GM21529 (cell line): ENCODE data around the gene RAD21L1.

Source experiments
- ATAC-seq: cut with Tn5 transposase; IDR thresholded peaks from one replicate; pipeline ENCODE4 v1.9.1; 2021; ENCODE audit not compliant: unreplicated experiment

Gene RAD21L1

GRCh38 chr20:1225783-1226654, at the start of gene RAD21L1:
Gene RAD21L1, plus strand, starts transcription at chr20:1226044. Its CDS starts 2,410 bp downstream, at chr20:1228454.
- ATAC-seq = no peak

- no peak for ATAC-seq
These were observed 48.2 kb upstream of the RAD21L1 start for GRCh38 chr20:1177680-1178079.

GRCh38 chr20:1178103-1178502, 47.7 kb upstream of the RAD21L1 start:
- ATAC-seq = no peak

GRCh38 chr20:1178623-1179022, 47.2 kb upstream of the RAD21L1 start:
- ATAC-seq = no peak

- ATAC-seq = no peak
These were observed 44.9 kb upstream of the RAD21L1 start for GRCh38 chr20:1180949-1181348.

GRCh38 chr20:1182106-1182505, 43.7 kb upstream of the RAD21L1 start:
- no peak for ATAC-seq

DNA sequence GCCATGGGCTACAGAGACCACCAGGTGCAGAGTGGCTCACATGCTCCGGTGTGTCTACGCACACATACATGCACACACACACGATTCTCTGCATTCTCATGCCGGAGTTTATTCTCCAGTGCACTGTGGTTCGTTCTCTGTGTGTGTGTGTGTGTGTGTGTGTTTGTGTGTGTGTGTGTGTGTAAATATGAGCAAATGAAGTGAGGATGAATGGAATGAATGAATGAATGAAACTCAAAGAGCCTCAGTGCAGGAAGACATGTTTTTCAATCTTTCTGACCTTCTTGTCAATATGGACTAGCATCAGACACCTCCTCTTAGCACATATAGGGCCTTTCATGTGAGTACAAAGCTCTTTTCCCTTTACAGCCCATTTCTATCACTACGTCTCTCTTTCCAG, 42.7 kb upstream of the RAD21L1 start:
- ATAC-seq = no peak

GRCh38 chr20:1184260-1184637, 41.6 kb upstream of the RAD21L1 start:
- no peak for ATAC-seq

GRCh38 chr20:1184638-1185315, 41.1 kb upstream of the RAD21L1 start, which contains the start of gene TMEM74B:
Gene TMEM74B, minus strand, starts transcription at chr20:1184981. Its CDS starts 1,180 bp downstream, at chr20:1183801.
- no peak for ATAC-seq

DNA sequence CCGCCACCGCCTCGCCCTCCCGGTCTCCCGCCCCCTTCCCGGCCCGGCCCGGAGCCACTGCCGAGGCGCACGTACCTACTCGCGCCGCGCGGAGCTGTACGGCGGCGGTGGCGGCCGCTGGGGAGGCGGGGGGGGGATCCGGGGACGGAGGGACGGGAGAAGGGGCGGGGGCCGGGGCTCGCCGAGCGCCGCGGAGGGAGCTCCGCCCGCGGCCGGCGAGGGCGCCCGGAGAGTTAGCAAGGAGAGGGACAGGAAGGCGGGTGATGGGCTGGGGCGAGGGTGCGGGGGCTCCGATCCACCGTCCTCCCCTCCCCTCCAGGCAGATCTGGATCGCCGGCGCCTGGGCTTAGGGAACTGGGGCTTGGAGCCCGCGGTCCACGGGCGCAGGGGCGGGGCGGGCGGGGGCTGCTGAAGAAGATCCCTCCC, 40.5 kb upstream of the RAD21L1 start:
- no peak for ATAC-seq

- ATAC-seq = no peak
These were observed 40.0 kb upstream of the RAD21L1 start for GRCh38 chr20:1185790-1186334.

GRCh38 chr20:1186367-1186991, 39.4 kb upstream of the RAD21L1 start:
- no peak for ATAC-seq

DNA sequence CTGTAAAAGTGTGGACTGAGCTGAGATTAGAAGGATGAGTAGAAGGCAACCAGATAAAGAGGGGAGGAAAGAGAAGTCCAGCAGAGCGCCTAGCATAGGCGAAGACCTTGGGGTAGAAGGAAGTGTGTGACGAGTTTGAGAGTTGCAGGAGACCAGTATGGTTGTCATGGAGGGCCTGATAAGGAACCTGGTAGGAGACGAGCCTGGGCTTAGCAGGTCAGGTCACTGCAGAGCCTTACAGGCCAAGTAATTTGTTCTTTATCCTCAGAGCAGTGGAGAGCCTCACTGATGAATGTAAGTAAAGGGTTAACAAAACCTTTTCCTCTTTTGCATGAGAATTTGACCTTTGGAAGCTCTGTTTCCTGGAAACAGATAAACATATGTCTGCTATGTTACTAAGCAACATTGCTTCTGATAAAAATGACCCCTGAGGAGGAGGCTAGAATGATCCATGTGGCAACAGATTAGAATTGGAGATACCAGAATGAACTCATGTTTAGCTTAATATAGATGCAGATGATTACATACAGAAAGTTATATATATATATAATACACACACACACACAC, 38.2 kb upstream of the RAD21L1 start:
- ATAC-seq = no peak

DNA sequence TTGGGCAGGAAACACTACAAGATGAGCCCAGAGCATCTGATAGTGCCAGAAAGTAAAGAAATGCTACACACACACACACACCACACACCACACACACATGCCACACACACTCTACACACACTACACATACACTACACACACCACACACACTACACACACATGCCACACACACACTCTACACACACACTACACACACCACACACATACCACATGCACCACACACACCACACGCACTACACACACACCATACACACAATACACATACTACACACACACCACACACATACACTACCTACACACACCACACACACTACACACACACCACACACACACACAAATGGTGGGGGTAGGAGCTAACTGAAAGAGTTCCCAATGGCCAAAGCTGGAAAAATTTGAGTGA, 37.5 kb upstream of the RAD21L1 start:
- no peak for ATAC-seq

- no peak for ATAC-seq
These were observed 36.0 kb upstream of the RAD21L1 start for GRCh38 chr20:1189827-1190226.

DNA sequence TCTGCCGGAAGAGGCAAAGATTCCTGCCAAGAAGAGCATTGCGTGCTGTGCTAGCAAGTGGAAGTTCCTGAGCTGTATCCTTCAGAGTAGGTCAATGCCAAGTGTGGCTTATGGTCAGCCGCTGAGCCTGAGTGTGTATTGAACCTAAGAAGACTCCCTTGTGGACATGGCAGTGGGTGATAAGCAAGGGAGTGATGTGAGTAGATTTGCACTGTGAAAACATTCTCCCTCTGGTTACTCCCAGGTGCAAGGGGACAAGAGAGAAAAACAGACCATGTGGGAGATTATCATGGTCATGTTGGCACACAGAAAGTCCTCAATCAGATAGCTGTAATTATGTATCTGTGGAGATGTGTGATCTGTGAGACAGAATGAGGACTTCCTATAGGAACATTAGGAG, 35.0 kb upstream of the RAD21L1 start:
- ATAC-seq = no peak

DNA sequence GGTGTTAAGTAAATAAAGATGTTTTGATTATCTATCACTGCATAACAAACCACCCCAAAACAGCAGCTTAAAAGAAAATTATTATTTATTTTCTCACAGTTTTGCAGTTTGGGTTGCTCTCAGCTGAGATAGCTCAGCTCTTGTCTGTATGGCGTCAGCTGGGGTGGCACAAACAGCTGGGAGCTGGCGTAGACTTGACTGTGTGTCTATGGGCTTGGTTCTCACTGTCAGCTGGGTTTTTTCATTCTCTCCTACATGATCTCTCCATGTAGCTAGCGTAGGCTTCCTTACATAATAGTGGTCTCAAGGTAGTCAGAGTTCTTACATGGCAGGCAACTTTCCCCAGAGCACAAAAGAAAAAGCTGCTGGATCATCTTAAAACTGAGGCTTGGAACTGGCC, 34.5 kb upstream of the RAD21L1 start:
- no peak for ATAC-seq

DNA sequence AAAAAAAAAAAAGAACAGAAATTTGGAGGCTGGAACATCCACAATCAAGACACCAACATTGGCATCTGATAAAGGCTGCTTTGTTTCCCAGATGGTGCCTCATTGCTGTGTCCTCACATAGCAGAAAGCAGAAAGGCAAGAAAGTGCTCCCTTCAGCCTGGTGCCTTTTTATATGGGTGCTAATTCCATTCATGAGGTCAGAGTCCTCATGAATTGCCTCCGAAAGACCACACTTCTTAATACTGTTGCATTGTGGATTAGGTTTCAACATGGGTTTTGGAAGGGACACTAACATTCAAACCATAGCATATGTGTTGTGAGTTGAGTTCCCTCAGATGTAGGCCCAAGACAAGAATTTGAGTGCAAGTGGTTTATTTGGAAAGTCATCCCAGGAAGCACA, 30.6 kb upstream of the RAD21L1 start:
- no peak for ATAC-seq

DNA sequence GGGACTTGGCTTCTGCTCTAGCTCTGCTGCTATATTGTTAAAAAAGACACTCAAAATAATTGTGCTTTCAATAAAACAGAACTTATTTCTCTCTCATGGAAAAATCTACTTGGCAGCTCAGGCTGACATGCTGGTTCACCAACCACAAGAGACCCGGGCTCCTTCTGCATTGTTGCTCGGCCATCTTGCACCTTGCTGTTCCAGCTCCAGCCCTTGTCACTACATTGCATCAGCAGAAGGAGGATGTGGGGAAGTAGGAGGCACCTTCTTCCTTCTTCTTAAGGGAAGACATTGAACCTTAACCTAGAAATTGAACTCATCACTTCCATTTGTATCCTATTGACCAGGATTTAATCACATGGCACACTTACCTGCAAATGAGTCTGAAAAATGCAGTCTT, 29.2 kb upstream of the RAD21L1 start:
- no peak for ATAC-seq

- no peak for ATAC-seq
These were observed 28.0 kb upstream of the RAD21L1 start for GRCh38 chr20:1197801-1198200.

DNA sequence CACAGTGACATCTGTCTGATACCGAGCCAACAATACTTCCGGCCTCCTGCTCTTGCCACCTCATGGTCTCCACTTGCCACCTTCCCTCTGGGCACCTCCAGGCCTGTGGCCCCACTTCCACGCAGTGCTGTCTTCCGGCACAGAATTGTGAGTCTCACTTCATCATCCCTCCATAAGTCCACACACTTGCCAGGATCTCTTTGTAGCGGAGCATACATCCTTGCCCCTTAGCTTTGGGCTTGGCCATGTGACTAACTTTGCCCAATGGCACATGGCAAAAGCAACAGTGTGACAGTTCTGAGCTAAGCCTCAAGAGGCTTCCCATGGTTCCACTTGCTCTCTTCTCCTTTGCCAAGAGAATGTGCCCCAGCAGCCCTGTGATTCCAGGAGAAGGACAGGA, 27.1 kb upstream of the RAD21L1 start:
- no peak for ATAC-seq
